K562 (cell line): ENCODE measurements around the gene DEGS2. TPM values are rescaled to one million over a fixed set of nuclear protein-coding genes. Genes with fewer than 3 reads are reported as not detected.
A peak's percentile ranks its signal among the peaks of the same experiment; 100 is the strongest.

Source experiments
- CUX1 ChIP-seq: fragments of 200-800 bp; sonication (Bioruptor generic); IDR thresholded peaks from 2 replicates; pipeline ENCODE4 v1.6.1; 2016; ENCODE audit warnings: missing genetic modification characterization, missing compliant biosample characterization
- KLF1 ChIP-seq: fragments of 450-650 bp; IDR thresholded peaks from 2 replicates; pipeline ENCODE4 v1.6.1; 2016; ENCODE audit warnings: missing genetic modification characterization, missing compliant biosample characterization
- MLLT1 ChIP-seq, 2 experiments: fragments of 450-650 bp; IDR thresholded peaks; 2 replicates each; pipeline ENCODE4 v1.6.1; 2016
- NCOA1 ChIP-seq: fragments of 450-650 bp; IDR thresholded peaks from 2 replicates; pipeline ENCODE4 v1.6.1; 2016; ENCODE audit warnings: low read depth
- NR2F6 ChIP-seq: fragments of 450-650 bp; formaldehyde crosslinking; IDR thresholded peaks from 2 replicates; pipeline ENCODE4 v1.4.0; 2020; ENCODE audit warnings: mild to moderate bottlenecking
- RHOXF2B ChIP-seq: fragments of 250-450 bp; sonication (Bioruptor Pico); conservative IDR thresholded peaks from 2 replicates; pipeline ENCODE4 v1.5.1; 2021
- SMARCB1 ChIP-seq: IDR thresholded peaks from 2 replicates; pipeline ENCODE4 v1.6.1; 2011; ENCODE audit warnings: improper control_type of control experiment, low read depth; ENCODE audit not compliant: insufficient read length
- ZNF318 ChIP-seq, 2 experiments: fragments of 450-650 bp; IDR thresholded peaks; 2 replicates each; pipeline ENCODE4 v1.6.1; 2016; ENCODE audit warnings: mild to moderate bottlenecking in 2 of 2, borderline replicate concordance in 1 of 2, low read depth in 1 of 2, moderate library complexity in 1 of 2
- polyA plus RNA-seq, 8 experiments: library from polyadenylated mRNA; depleted of rRNA in 4 of 8; stranded (reverse) in 5 of 8; unstranded in 3 of 8; fragments of >200 nt; fragmentation: Nextera tagmentation in 2 of 8; fragmentation: Illumina TruSeq in 1 of 8; extraction: Ambion mirVana in 2 of 8; extraction: Trizol in 1 of 8; gene quantifications; 2 replicates each; pipeline versions ENCODE4 v1.2.1 to v1.2.3, GENCODE V29; 2011 to 2014; ENCODE audit warnings: inconsistent platforms in 1 of 8, missing spikeins in 1 of 8
- total RNA-seq, 7 experiments: library from RNA; depleted of rRNA in 6 of 7; stranded (reverse); fragments of >200 nt in 6 of 7; fragmentation: Illumina TruSeq in 2 of 7; extraction: Trizol in 2 of 7; gene quantifications; 2 replicates each; pipeline versions ENCODE4 v1.2.1 to v1.2.3, GENCODE V29; 2011 to 2021; ENCODE audit warnings: low replicate concordance in 1 of 7
- TF ChIP-seq, protein P1 (sequence below): fragments of 450-650 bp; IDR thresholded peaks from one replicate; pipeline ENCODE4 v1.6.1; 2018; ENCODE audit warnings: mild to moderate bottlenecking, moderate library complexity; ENCODE audit not compliant: partially characterized antibody

Gene DEGS2
- total and polyA plus RNA-seq, 9 of the 15 experiments (the other 6 are each of a cell fraction or from before 2014, with no cell fraction given), result 0.22 to 2.9 (median 0.70) TPM

- TF ChIP-seq ZNF318 (IDR thresholded peaks at IDR 0.05; ENCODE audit: borderline replicate concordance in 1 of 2, low read depth in 1 of 2) (no peak), NR2F6 (CRISPR knock-in tag) (no peak), KLF1 (tag) (no peak), SMARCB1 (no peak), MLLT1 (IDR thresholded peaks at IDR 0.05) (peak in 1 of 2 experiments; percentile 48; a peak in 1 of 4 replicates), CUX1 (CRISPR knock-in tag) (no peak), NCOA1 (0 out of 2 replicates have a peak, but pooled peaks have one; percentile 13), RHOXF2B (no peak)
- TF ChIP-seq, protein P1, sequence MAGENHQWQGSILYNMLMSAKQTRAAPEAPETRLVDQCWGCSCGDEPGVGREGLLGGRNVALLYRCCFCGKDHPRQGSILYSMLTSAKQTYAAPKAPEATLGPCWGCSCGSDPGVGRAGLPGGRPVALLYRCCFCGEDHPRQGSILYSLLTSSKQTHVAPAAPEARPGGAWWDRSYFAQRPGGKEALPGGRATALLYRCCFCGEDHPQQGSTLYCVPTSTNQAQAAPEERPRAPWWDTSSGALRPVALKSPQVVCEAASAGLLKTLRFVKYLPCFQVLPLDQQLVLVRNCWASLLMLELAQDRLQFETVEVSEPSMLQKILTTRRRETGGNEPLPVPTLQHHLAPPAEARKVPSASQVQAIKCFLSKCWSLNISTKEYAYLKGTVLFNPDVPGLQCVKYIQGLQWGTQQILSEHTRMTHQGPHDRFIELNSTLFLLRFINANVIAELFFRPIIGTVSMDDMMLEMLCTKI, result no peak
These were observed 18.9 kb downstream of the DEGS2 start (continued) for GRCh38 chr14:100140452-100141078.
